GM12874 (cell line): ENCODE results near the gene PRPF38B.

Source experiments
- TF ChIP-seq, protein P1 (sequence below): IDR thresholded peaks from 2 replicates; pipeline ENCODE4 v1.5.1; 2011; ENCODE audit warnings: low read depth, mild to moderate bottlenecking, control low read depth, low read length, moderate library complexity; ENCODE audit not compliant: insufficient read depth

The PRPF38B gene

DNA sequence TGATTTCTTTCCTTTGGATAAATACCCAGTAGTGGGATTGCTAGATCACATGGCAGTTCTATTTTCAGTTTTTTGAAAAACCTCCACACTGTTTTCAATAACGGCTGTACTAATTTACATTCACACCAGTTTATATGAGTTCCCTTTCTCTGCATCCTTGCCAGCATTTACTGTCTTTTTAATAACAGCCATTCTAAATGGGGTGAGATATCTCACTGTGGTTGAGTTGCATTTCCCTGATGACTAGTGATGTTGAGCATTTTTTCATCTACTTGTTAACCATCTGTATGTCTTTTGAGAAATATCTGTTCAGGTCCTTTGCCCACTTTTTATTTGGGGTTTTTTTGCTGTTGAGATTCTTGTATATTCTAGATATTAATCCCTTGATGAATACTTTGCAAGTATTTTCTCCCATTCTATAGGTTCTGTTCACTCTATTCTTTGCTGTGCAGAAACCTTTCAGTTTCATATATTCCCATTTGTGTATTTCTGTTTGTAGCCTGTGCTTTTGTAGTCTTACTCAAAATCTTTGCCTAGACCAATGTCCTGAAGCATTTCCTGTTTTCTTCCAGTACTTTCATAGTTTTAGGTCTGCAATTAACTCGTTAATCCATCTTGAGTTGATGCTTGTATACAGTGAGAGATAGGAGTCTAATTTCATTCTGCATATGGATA is 38.5 kb upstream of the PRPF38B start:
- TF ChIP-seq, protein P1, sequence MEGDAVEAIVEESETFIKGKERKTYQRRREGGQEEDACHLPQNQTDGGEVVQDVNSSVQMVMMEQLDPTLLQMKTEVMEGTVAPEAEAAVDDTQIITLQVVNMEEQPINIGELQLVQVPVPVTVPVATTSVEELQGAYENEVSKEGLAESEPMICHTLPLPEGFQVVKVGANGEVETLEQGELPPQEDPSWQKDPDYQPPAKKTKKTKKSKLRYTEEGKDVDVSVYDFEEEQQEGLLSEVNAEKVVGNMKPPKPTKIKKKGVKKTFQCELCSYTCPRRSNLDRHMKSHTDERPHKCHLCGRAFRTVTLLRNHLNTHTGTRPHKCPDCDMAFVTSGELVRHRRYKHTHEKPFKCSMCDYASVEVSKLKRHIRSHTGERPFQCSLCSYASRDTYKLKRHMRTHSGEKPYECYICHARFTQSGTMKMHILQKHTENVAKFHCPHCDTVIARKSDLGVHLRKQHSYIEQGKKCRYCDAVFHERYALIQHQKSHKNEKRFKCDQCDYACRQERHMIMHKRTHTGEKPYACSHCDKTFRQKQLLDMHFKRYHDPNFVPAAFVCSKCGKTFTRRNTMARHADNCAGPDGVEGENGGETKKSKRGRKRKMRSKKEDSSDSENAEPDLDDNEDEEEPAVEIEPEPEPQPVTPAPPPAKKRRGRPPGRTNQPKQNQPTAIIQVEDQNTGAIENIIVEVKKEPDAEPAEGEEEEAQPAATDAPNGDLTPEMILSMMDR: no peak

DNA sequence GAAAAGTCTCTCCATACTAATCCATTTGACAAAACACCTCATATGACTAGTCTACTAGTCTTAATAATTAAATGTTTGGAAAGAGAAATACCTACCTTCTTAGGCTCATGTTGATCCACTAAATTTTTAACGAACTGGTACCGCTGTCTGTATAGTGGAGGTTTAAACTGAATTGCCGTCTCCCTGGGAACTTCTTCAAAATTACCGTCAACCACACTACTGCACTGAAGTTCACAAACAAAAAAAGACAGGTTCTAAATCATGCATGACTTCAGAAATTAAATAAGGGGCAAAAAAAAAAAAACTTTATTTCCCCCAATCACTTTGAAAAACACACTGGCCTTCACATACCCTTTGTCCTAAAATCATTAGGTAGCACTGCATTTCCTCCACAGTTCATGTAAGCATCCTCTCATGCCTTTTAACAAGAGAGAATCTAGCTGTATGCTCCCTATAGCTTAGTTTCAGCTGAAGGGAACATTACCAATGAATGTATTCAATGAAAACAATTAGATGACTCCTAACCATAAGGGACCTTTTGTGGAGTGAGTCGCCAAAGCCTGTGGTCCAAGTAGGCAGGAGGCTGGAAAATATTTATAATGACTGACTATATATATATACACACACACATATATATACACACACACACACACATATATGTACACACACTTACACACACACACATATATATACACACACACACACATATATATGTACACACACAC is 34.6 kb upstream of the PRPF38B start:
- TF ChIP-seq, protein P1: no peak

DNA sequence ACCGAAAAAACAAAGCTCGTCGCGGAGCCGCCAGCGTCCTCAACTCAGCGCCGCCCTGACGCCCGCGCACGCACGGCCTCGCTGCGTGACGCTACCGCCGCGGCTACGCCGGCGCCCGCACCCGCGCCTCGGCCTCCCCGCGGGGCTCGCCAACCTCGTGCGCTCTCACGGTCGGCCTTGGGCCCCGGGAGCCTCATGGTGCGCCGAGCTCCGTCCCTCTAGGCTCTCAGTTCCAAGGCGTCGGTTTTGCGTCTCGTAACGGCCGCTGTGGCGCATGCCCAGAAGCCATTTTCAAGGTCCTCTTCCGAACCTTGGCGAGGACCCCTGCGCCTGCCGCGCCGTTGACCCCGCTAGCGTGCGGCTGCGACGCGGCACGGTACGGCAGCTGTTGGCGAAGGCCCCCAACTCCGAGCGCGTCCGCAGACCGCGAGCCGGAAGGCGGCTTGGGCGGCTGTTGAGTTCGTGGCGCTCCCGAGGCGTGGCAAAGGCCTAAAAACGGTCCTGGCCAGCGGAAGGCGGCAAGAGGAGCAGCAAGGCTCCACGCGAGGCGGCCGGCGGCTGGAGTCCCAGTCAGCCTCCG is 31.0 kb upstream of the PRPF38B start, which contains the start of gene HENMT1:
HENMT1 (minus strand) TSS at position 64 of the 580 bp plus-strand sequence. CDS start 1,209 bp downstream, outside the sequence.
- TF ChIP-seq, protein P1: no peak

DNA sequence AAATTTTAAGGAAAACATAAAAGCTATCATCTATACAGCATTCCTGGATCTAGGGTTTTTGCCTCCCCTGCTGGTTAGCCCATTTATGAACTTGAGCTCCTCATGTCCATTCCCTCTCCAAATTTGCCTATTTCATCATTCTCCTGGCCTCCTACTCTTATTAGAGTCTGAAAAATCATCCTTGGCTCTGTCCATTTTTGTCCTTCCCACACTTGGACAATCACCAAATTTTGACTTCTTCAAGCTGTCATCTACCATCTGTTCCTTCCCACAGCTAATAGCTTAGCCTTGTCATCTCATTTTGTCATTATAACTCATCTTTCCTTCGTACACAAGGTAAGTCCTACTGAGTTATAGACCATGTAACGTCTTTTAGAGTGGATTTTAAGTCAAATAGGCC is 29.0 kb upstream of the PRPF38B start:
- TF ChIP-seq, protein P1: no peak

DNA sequence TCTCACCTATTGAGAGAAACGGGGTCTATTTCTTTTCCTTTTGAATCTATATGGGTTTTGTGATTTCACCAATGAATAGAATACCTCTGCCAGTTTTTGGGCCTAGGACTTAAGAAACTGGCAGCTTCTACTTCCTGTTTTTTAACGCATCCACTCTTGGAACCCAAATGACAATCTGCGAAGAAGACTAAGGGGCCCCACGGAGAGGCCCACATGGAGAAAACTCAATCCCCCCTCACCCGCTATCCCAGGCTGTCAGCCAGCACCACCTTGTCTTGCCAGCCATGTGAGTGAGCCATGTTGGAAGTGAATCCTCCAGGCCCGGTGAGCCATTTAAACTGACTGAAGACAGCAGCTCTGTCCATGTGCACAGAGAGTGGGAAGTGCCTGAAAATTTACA is 27.6 kb upstream of the PRPF38B start:
- TF ChIP-seq, protein P1: no peak

DNA sequence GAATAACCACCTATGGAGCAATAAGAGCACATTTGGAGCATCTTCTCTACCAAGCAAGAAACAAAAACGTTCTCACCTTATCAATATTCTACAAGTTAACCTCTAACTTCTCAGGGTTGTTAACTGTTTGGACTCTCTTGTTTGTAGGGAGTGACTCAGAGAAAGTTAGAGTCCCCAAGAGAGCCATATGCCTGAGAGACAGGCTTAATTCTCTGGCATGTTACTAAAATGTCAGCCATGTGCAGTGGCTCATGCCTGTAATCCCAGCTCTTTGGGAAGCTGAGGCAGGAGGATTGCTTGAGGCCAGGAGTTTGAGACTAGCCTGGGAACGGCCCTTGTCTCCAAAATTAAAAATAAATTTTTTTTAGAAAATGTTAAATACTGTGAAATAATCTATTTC is 27.0 kb upstream of the PRPF38B start:
- TF ChIP-seq, protein P1: no peak

DNA sequence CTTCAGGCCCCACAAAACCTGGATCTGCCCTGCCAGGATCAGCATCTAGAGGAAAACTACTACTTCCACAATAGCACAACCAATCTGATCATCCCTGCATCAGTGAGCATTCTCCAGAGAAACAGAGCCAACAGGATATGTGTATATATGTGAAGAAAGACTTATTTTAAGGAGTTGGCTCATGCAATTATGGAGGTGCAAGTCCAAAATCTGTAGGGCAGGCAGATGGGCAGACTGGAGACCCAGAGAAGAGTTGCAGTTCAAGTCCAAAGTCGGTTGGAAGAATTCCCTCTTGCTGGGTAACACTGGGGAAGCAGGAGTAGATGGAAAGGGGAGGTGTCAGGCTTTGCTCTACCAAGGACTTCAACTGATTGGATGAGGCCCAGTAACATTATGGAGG is 26.3 kb upstream of the PRPF38B start:
- TF ChIP-seq, protein P1: no peak
